Astrocyte (in vitro differentiated cells and primary cell): ENCODE results near the gene EPB41L4B. TPM values are rescaled to one million over a fixed set of nuclear protein-coding genes. Genes with fewer than 3 reads are reported as not detected.
"Not testable (repeated sequence)": the region's sequence is repeated elsewhere in the genome, so short reads cannot be mapped to it uniquely, and the experiment has no call there.

Experiments used
- DNase-seq: peaks from one replicate; pipeline ENCODE4 v3.0.0-alpha.2; 2010; ENCODE audit warnings: low read depth
- FAIRE-seq: peaks from 2 replicates; lab custom pipeline; 2011; peaks lifted over from hg19 to GRCh38; lab: Jason Lieb, UNC
- H2AFZ ChIP-seq: 2 replicates; pipeline ENCODE4 v1.6.0; 2012; ENCODE audit warnings: low read depth, low read length, inconsistent platforms
- H3K27ac ChIP-seq: 2 replicates; pipeline ENCODE4 v1.5.1; 2011; ENCODE audit warnings: low read depth, low read length, inconsistent platforms
- H3K27me3 ChIP-seq: 2 replicates; pipeline ENCODE4 v1.6.0; 2011; ENCODE audit warnings: low read length, inconsistent platforms; ENCODE audit not compliant: insufficient read depth
- H3K36me3 ChIP-seq: 2 replicates; pipeline ENCODE4 v1.5.1; 2011; ENCODE audit warnings: low read length, inconsistent platforms; ENCODE audit not compliant: insufficient read depth
- H3K4me1 ChIP-seq: 2 replicates; pipeline ENCODE4 v1.5.1; 2011; ENCODE audit warnings: low read length, inconsistent platforms; ENCODE audit not compliant: insufficient read depth
- H3K4me2 ChIP-seq: 2 replicates; pipeline ENCODE4 v1.6.0; 2012; ENCODE audit warnings: low read length, inconsistent platforms
- H3K4me3 ChIP-seq: 2 replicates; pipeline ENCODE4 v1.5.1; 2011; ENCODE audit warnings: low read depth, mild to moderate bottlenecking, low read length, inconsistent platforms; ENCODE audit not compliant: insufficient read depth
- H3K79me2 ChIP-seq: 2 replicates; pipeline ENCODE4 v1.6.0; 2012; ENCODE audit warnings: mild to moderate bottlenecking, low read length, inconsistent platforms; ENCODE audit not compliant: insufficient read depth
- H3K9ac ChIP-seq: 2 replicates; pipeline ENCODE4 v1.6.0; 2012; ENCODE audit warnings: mild to moderate bottlenecking, low read length, inconsistent platforms
- H3K9me3 ChIP-seq: 2 replicates; pipeline ENCODE4 v1.5.1; 2012; ENCODE audit warnings: low read depth, mild to moderate bottlenecking, low read length, inconsistent platforms; ENCODE audit not compliant: insufficient read depth
- H4K20me1 ChIP-seq: 2 replicates; pipeline ENCODE4 v1.6.0; 2012; ENCODE audit warnings: low read length, inconsistent platforms; ENCODE audit not compliant: insufficient read depth
- H3K27ac Mint-ChIP-seq: one replicate; pipeline ENCODE4 v1.8.0; 2021; ENCODE audit warnings: mild to moderate bottlenecking, mixed read lengths; ENCODE audit not compliant: unreplicated experiment
- H3K27me3 Mint-ChIP-seq: one replicate; pipeline ENCODE4 v1.8.0; 2021; ENCODE audit warnings: low read depth, mixed read lengths; ENCODE audit not compliant: unreplicated experiment
- H3K36me3 Mint-ChIP-seq: one replicate; pipeline ENCODE4 v1.8.0; 2021; ENCODE audit warnings: low read depth, mixed read lengths; ENCODE audit not compliant: unreplicated experiment
- H3K4me1 Mint-ChIP-seq: one replicate; pipeline ENCODE4 v1.8.0; 2021; ENCODE audit warnings: low read depth, mixed read lengths; ENCODE audit not compliant: unreplicated experiment
- H3K4me3 Mint-ChIP-seq: one replicate; pipeline ENCODE4 v1.8.0; 2021; ENCODE audit warnings: mild to moderate bottlenecking, moderate library complexity, mixed read lengths; ENCODE audit not compliant: unreplicated experiment
- H3K9me3 Mint-ChIP-seq: one replicate; pipeline ENCODE4 v1.8.0; 2021; ENCODE audit warnings: mild to moderate bottlenecking, mixed read lengths; ENCODE audit not compliant: unreplicated experiment
- CTCF ChIP-seq: IDR thresholded peaks from 2 replicates; pipeline ENCODE4 v1.5.1; 2011; ENCODE audit warnings: low read depth, mild to moderate bottlenecking, inconsistent platforms, low read length, moderate library complexity; ENCODE audit not compliant: insufficient read depth
- EZH2 ChIP-seq: IDR thresholded peaks from 2 replicates; pipeline ENCODE4 v1.6.1; 2012; ENCODE audit warnings: mild to moderate bottlenecking, low read length, inconsistent platforms; ENCODE audit not compliant: insufficient read depth
- total RNA-seq: library from RNA; stranded (reverse); gene quantifications from 2 replicates; pipeline ENCODE4 v1.2.1, GENCODE V29; 2021

Gene EPB41L4B
- total RNA-seq, 1 donor from 2014 or later, result 2.0 TPM

- Histone ChIP-seq H4K20me1 (no peaks in the 10 kb centered on the region), H3K27me3 (peaks cover 11% of the 10 kb centered on the region), H3K4me3 (no peak overlapping the region), H3K36me3 (no peaks in the 10 kb centered on the region), H3K4me1 (no peaks in the 10 kb centered on the region), H3K4me2 (no peak overlapping the region), H2AFZ (no peak overlapping the region), H3K9me3 (no peaks in the 10 kb centered on the region), H3K79me2 (no peaks in the 10 kb centered on the region), H3K9ac (no peak overlapping the region), H3K27ac (no peak overlapping the region)
- DNase-seq, result no peak
- H3K36me3 Mint-ChIP-seq, result no peaks in the 10 kb centered on the region
- H3K4me1 Mint-ChIP-seq, result no peaks in the 10 kb centered on the region
- no peak for TF ChIP-seq EZH2
- no peak for TF ChIP-seq CTCF
- no peak for FAIRE-seq
- H3K27me3 Mint-ChIP-seq, result peaks cover 25% of the 10 kb centered on the region
- no peak overlapping the region for H3K4me3 Mint-ChIP-seq
- H3K9me3 Mint-ChIP-seq, result no peaks in the 10 kb centered on the region
- no peak overlapping the region for H3K27ac Mint-ChIP-seq
Measured at GRCh38 chr9:109224751-109225150, 96.1 kb downstream of the EPB41L4B start.

GRCh38 chr9:109218242-109218641 is 102.6 kb downstream of the EPB41L4B start:
- not testable (repeated sequence) for FAIRE-seq, H3K9me3 Mint-ChIP-seq, DNase-seq

GRCh38 chr9:109214414-109214813 is 106.4 kb downstream of the EPB41L4B start:
- FAIRE-seq, result no peak
- no peaks in the 10 kb centered on the region for H3K4me1 ChIP-seq
- DNase-seq, result no peak
- Mint-ChIP-seq H3K36me3 (no peaks in the 10 kb centered on the region), H3K4me1 (no peaks in the 10 kb centered on the region), H3K27me3 (peaks cover 25% of the 10 kb centered on the region), H3K4me3 (no peak overlapping the region), H3K9me3 (no peaks in the 10 kb centered on the region), H3K27ac (no peak overlapping the region)
- H3K27me3 ChIP-seq, result peaks cover 6% of the 10 kb centered on the region
- H3K9me3 ChIP-seq, result no peaks in the 10 kb centered on the region
- H3K9ac ChIP-seq, result no peak overlapping the region
- H3K4me3 ChIP-seq, result no peak overlapping the region
- no peaks in the 10 kb centered on the region for H4K20me1 ChIP-seq
- no peak overlapping the region for H3K4me2 ChIP-seq
- H3K79me2 ChIP-seq, result no peaks in the 10 kb centered on the region
- H2AFZ ChIP-seq, result no peak overlapping the region
- no peaks in the 10 kb centered on the region for H3K36me3 ChIP-seq
- TF ChIP-seq CTCF, result no peak
- H3K27ac ChIP-seq, result no peak overlapping the region

More at GRCh38 chr9:109218242-109218641, 102.6 kb downstream of the EPB41L4B start:
- not testable (repeated sequence) for H3K4me3 Mint-ChIP-seq, H3K4me3 ChIP-seq, H3K27ac ChIP-seq, H4K20me1 ChIP-seq, H3K79me2 ChIP-seq, H3K4me2 ChIP-seq, H3K36me3 Mint-ChIP-seq, H3K9me3 ChIP-seq, H3K36me3 ChIP-seq, H2AFZ ChIP-seq, H3K27ac Mint-ChIP-seq, H3K4me1 Mint-ChIP-seq, H3K9ac ChIP-seq, H3K4me1 ChIP-seq
- H3K27me3 Mint-ChIP-seq, result peaks cover 28% of the 10 kb centered on the region
- peaks cover 18% of the 10 kb centered on the region for H3K27me3 ChIP-seq
